H1 (cell line): ENCODE results near the gene ABCG8.

Experiments used
- CBX5 ChIP-seq: fragments of 300-800, 300-1000 bp; sonication (generic); IDR thresholded peaks from 2 replicates; pipeline ENCODE4 v1.7.1; 2016; ENCODE audit warnings: antibody characterized with exemption, low read length, low read depth
- CHD2 ChIP-seq: IDR thresholded peaks from 2 replicates; pipeline ENCODE4 v1.6.1; 2012; ENCODE audit warnings: low read length, improper control_type of control experiment
- CREB1 ChIP-seq: IDR thresholded peaks from 2 replicates; pipeline ENCODE4 v1.6.1; 2012; ENCODE audit warnings: inconsistent platforms
- FOSL1 ChIP-seq: IDR thresholded peaks from 2 replicates; pipeline ENCODE4 v1.6.1; 2011; ENCODE audit warnings: mild to moderate bottlenecking, low read depth, low read length, moderate library complexity; ENCODE audit not compliant: insufficient read depth
- POLR2A ChIP-seq, 2 experiments: IDR thresholded peaks; 1 replicate in 1 of 2; 2 replicates in 1 of 2; pipeline ENCODE4 v1.6.1; 2011; ENCODE audit warnings: low read depth in 2 of 2, low read length in 2 of 2, mild to moderate bottlenecking in 2 of 2; ENCODE audit errors: control extremely low read depth in 1 of 2
- POLR2AphosphoS5 ChIP-seq: IDR thresholded peaks from 2 replicates; pipeline ENCODE4 v1.6.1; 2011; ENCODE audit warnings: low read depth, low read length
- SIX5 ChIP-seq: IDR thresholded peaks from 2 replicates; pipeline ENCODE4 v1.6.1; 2011; ENCODE audit warnings: mild to moderate bottlenecking, low read depth, low read length
- TF ChIP-seq, protein P1 (sequence below): IDR thresholded peaks from 2 replicates; pipeline ENCODE4 v1.6.1; 2012; ENCODE audit warnings: inconsistent platforms
- TF ChIP-seq, protein P2 (sequence below), 3 experiments: IDR thresholded peaks; 1 replicate in 2 of 3; 2 replicates in 1 of 3; pipeline versions ENCODE4 v1.5.1 to v1.6.1; 2011; ENCODE audit warnings: low read length in 3 of 3, mild to moderate bottlenecking in 3 of 3, inconsistent platforms in 2 of 3, low read depth in 1 of 3, moderate library complexity in 1 of 3; ENCODE audit not compliant: insufficient read depth in 1 of 3; ENCODE audit errors: control extremely low read depth in 1 of 3
- TF ChIP-seq, protein P3 (sequence below): IDR thresholded peaks from 2 replicates; pipeline ENCODE4 v1.6.1; 2011; ENCODE audit warnings: low read depth, mild to moderate bottlenecking, low read length; ENCODE audit not compliant: insufficient read depth

DNA sequence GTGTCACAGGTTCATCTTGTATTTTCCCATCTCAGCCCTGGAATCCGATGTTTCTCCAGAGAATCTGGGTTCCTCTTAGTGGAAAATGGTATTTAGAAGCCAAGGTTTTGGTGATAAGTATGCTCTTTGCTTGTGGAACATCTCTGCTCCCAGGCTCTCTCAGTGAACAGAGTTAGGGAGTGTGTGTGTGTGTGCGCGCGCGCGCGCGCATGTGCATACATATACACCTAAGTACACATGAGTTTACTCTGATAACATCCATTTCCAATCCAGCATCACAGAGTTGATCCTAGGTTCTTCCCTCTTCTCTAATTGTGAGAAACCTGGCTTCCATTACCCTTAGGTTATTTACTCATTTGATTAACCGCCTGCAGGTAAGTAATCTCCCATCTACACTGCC is 41.7 kb downstream of the ABCG8 start:
- TF ChIP-seq, protein P1, sequence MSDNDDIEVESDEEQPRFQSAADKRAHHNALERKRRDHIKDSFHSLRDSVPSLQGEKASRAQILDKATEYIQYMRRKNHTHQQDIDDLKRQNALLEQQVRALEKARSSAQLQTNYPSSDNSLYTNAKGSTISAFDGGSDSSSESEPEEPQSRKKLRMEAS, result no peak
- no peak for TF ChIP-seq POLR2A (IDR thresholded peaks at IDR 0.05; ENCODE audit: control extremely low read depth in 1 of 2, low read depth in 2 of 2, low read length in 2 of 2)
- no peak for TF ChIP-seq CREB1
- no peak for TF ChIP-seq FOSL1
- TF ChIP-seq, protein P2, sequence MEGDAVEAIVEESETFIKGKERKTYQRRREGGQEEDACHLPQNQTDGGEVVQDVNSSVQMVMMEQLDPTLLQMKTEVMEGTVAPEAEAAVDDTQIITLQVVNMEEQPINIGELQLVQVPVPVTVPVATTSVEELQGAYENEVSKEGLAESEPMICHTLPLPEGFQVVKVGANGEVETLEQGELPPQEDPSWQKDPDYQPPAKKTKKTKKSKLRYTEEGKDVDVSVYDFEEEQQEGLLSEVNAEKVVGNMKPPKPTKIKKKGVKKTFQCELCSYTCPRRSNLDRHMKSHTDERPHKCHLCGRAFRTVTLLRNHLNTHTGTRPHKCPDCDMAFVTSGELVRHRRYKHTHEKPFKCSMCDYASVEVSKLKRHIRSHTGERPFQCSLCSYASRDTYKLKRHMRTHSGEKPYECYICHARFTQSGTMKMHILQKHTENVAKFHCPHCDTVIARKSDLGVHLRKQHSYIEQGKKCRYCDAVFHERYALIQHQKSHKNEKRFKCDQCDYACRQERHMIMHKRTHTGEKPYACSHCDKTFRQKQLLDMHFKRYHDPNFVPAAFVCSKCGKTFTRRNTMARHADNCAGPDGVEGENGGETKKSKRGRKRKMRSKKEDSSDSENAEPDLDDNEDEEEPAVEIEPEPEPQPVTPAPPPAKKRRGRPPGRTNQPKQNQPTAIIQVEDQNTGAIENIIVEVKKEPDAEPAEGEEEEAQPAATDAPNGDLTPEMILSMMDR (IDR thresholded peaks at IDR 0.05; ENCODE audit: control extremely low read depth in 1 of 3, insufficient read depth in 1 of 3, low read depth in 1 of 3, low read length in 3 of 3), result no peak
- TF ChIP-seq, protein P3, sequence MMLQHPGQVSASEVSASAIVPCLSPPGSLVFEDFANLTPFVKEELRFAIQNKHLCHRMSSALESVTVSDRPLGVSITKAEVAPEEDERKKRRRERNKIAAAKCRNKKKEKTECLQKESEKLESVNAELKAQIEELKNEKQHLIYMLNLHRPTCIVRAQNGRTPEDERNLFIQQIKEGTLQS, result no peak
- no peak for TF ChIP-seq SIX5
- no peak for TF ChIP-seq POLR2AphosphoS5
- TF ChIP-seq CBX5, result no peak
- TF ChIP-seq CHD2, result no peak
